Endothelial cell (in vitro differentiated cells): Measurements from ENCODE around the gene GMCL2. TPM values are rescaled to one million over a fixed set of nuclear protein-coding genes. Genes with fewer than 3 reads are reported as not detected.

Experiments used
- DNase-seq: peaks from one replicate; pipeline ENCODE4 v3.0.0; 2021; ENCODE audit warnings: low spot score
- H3K27ac Mint-ChIP-seq: one replicate; pipeline ENCODE4 v1.8.0; 2021; ENCODE audit warnings: mixed read lengths, inconsistent platforms; ENCODE audit not compliant: unreplicated experiment
- H3K27me3 Mint-ChIP-seq: one replicate; pipeline ENCODE4 v1.8.0; 2021; ENCODE audit warnings: mild to moderate bottlenecking, moderate library complexity, mixed read lengths, inconsistent platforms; ENCODE audit not compliant: unreplicated experiment
- H3K36me3 Mint-ChIP-seq: one replicate; pipeline ENCODE4 v1.8.0; 2021; ENCODE audit warnings: mild to moderate bottlenecking, low read depth, mixed read lengths, inconsistent platforms; ENCODE audit not compliant: unreplicated experiment
- H3K4me1 Mint-ChIP-seq: one replicate; pipeline ENCODE4 v1.8.0; 2021; ENCODE audit warnings: mild to moderate bottlenecking, mixed read lengths, inconsistent platforms; ENCODE audit not compliant: unreplicated experiment
- H3K4me3 Mint-ChIP-seq: one replicate; pipeline ENCODE4 v1.8.0; 2021; ENCODE audit warnings: mild to moderate bottlenecking, mixed read lengths, inconsistent platforms; ENCODE audit not compliant: unreplicated experiment
- H3K9me3 Mint-ChIP-seq: one replicate; pipeline ENCODE4 v1.8.0; 2021; ENCODE audit warnings: mixed read lengths, inconsistent platforms; ENCODE audit not compliant: unreplicated experiment
- CTCF ChIP-seq: fragments of 200-600 bp; sonication (generic); IDR thresholded peaks from one replicate; pipeline ENCODE4 v1.5.0; 2021; ENCODE audit warnings: antibody characterized with exemption; ENCODE audit not compliant: unreplicated experiment
- total RNA-seq: library from RNA; stranded (reverse); fragmentation: NEBNext Ultra II Directional; extraction: Animal tissue kit (Norgen Biotek cat#: 25700); gene quantifications from one replicate; pipeline ENCODE4 v1.2.1, GENCODE V29; 2021; ENCODE audit not compliant: unreplicated experiment

The GMCL2 gene
- total RNA-seq, 1 donor from 2014 or later, result not detected

- Mint-ChIP-seq H3K27ac (no peak overlapping the region), H3K4me3 (no peak overlapping the region), H3K36me3 (peaks cover 49% of the 10 kb centered on the region), H3K27me3 (peaks cover 7% of the 10 kb centered on the region), H3K9me3 (no peaks in the 10 kb centered on the region), H3K4me1 (peaks cover 9% of the 10 kb centered on the region)
- no peak for DNase-seq
- no peak for TF ChIP-seq CTCF
Observed at GRCh38 chr5:178213003-178213461, 25.9 kb upstream of the GMCL2 start.

- no peak for DNase-seq
- Mint-ChIP-seq H3K4me1 (peaks cover 11% of the 10 kb centered on the region), H3K9me3 (no peaks in the 10 kb centered on the region), H3K27ac (no peak overlapping the region), H3K36me3 (peaks cover 52% of the 10 kb centered on the region), H3K4me3 (no peak overlapping the region), H3K27me3 (peaks cover 7% of the 10 kb centered on the region)
- TF ChIP-seq CTCF, result no peak
Observed at GRCh38 chr5:178212241-178213002, 25.3 kb upstream of the GMCL2 start.

- Mint-ChIP-seq H3K27ac (peak overlapping the region; percentile 36), H3K36me3 (peaks cover 52% of the 10 kb centered on the region), H3K4me3 (peak overlapping the region; percentile 42), H3K4me1 (peaks cover 16% of the 10 kb centered on the region), H3K27me3 (peaks cover 7% of the 10 kb centered on the region), H3K9me3 (no peaks in the 10 kb centered on the region)
- no peak for DNase-seq
- TF ChIP-seq CTCF, result no peak
Observed at GRCh38 chr5:178211095-178212048, 24.2 kb upstream of the GMCL2 start.

GRCh38 chr5:178210686-178211085 is 23.5 kb upstream of the GMCL2 start:
- no peak for TF ChIP-seq CTCF
- no peak overlapping the region for H3K27ac Mint-ChIP-seq
- H3K9me3 Mint-ChIP-seq, result no peaks in the 10 kb centered on the region
- H3K4me1 Mint-ChIP-seq, result peaks cover 23% of the 10 kb centered on the region
- DNase-seq, result no peak
- H3K27me3 Mint-ChIP-seq, result peaks cover 7% of the 10 kb centered on the region
- peaks cover 52% of the 10 kb centered on the region for H3K36me3 Mint-ChIP-seq
- no peak overlapping the region for H3K4me3 Mint-ChIP-seq
